Measurements from ENCODE around the gene ZNF385C. TPM values are rescaled to one million over a fixed set of nuclear protein-coding genes. Genes with fewer than 3 reads are reported as not detected.

ZNF385C gene
- total and polyA plus RNA-seq, 4 donors = 0.03 to 0.19 (median 0.06) TPM; not detected in 1

DNA sequence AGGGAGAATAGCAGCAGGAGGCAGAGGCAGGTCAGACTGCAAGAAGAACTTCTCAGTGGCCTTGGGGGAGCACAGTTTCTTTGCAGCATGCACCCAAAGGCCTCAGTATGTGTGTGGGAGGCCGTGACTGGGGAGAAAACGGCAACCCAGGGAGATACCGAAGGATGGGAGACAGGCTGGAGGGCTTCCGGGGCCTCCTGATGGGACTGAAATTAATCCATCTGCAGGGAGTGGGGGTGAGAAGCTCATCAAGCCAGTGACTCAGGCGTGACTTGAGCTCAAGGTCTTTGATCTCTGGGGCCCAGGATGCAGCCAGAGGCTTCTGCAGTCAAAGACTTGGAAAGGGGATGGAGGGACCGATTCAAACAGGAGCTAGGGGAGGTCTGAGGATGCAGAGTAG lies 42.8 kb downstream of the ZNF385C start:
- WGBS = 57% methylated on average over 6 of the region's 6 CpGs
- Histone ChIP-seq H3K27me3 (ENCODE audit: control insufficient read depth in 4 of 4, insufficient read depth in 4 of 4, low read length in 3 of 4) (no peaks in the 10 kb centered on the region), H3K9me3 (ENCODE audit: control insufficient read depth in 4 of 4, low read length in 3 of 4) (no peaks in the 10 kb centered on the region), H3K9ac (ENCODE audit: low read depth in 1 of 2, low read length in 2 of 2) (no peak overlapping the region), H3K4me1 (ENCODE audit: control insufficient read depth in 4 of 4, insufficient read depth in 4 of 4, low read length in 3 of 4) (peaks cover 0 to 4% (median 0%) of the 10 kb centered on the region in 4 donors), H3K36me3 (ENCODE audit: control insufficient read depth in 4 of 4, insufficient read depth in 3 of 4, low read depth in 1 of 4, low read length in 3 of 4) (no peaks in the 10 kb centered on the region), H3K4me3 (ENCODE audit: low read depth in 1 of 3, low read length in 3 of 3) (no peak overlapping the region), H3K27ac (ENCODE audit: low read depth in 1 of 2, low read length in 2 of 2) (no peak overlapping the region)
- no peak for DNase-seq (ENCODE audit: low spot score)
- TF ChIP-seq RXRA (IDR thresholded peaks at IDR 0.05) = no peak
- TF ChIP-seq GABPA (IDR thresholded peaks at IDR 0.05 in 1 of 2, conservative IDR thresholded peaks at IDR 0.05 in 1 of 2) = no peak
- TF ChIP-seq, protein P1, sequence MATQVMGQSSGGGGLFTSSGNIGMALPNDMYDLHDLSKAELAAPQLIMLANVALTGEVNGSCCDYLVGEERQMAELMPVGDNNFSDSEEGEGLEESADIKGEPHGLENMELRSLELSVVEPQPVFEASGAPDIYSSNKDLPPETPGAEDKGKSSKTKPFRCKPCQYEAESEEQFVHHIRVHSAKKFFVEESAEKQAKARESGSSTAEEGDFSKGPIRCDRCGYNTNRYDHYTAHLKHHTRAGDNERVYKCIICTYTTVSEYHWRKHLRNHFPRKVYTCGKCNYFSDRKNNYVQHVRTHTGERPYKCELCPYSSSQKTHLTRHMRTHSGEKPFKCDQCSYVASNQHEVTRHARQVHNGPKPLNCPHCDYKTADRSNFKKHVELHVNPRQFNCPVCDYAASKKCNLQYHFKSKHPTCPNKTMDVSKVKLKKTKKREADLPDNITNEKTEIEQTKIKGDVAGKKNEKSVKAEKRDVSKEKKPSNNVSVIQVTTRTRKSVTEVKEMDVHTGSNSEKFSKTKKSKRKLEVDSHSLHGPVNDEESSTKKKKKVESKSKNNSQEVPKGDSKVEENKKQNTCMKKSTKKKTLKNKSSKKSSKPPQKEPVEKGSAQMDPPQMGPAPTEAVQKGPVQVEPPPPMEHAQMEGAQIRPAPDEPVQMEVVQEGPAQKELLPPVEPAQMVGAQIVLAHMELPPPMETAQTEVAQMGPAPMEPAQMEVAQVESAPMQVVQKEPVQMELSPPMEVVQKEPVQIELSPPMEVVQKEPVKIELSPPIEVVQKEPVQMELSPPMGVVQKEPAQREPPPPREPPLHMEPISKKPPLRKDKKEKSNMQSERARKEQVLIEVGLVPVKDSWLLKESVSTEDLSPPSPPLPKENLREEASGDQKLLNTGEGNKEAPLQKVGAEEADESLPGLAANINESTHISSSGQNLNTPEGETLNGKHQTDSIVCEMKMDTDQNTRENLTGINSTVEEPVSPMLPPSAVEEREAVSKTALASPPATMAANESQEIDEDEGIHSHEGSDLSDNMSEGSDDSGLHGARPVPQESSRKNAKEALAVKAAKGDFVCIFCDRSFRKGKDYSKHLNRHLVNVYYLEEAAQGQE (IDR thresholded peaks at IDR 0.05) = no peak
- TF ChIP-seq TAF1 (conservative IDR thresholded peaks at IDR 0.05) = no peak
- TF ChIP-seq, protein P2, sequence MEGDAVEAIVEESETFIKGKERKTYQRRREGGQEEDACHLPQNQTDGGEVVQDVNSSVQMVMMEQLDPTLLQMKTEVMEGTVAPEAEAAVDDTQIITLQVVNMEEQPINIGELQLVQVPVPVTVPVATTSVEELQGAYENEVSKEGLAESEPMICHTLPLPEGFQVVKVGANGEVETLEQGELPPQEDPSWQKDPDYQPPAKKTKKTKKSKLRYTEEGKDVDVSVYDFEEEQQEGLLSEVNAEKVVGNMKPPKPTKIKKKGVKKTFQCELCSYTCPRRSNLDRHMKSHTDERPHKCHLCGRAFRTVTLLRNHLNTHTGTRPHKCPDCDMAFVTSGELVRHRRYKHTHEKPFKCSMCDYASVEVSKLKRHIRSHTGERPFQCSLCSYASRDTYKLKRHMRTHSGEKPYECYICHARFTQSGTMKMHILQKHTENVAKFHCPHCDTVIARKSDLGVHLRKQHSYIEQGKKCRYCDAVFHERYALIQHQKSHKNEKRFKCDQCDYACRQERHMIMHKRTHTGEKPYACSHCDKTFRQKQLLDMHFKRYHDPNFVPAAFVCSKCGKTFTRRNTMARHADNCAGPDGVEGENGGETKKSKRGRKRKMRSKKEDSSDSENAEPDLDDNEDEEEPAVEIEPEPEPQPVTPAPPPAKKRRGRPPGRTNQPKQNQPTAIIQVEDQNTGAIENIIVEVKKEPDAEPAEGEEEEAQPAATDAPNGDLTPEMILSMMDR (IDR thresholded peaks at IDR 0.05; ENCODE audit: low read depth, low read length, missing input control) = no peak
- no peak for TF ChIP-seq RAD21 (IDR thresholded peaks at IDR 0.05)
- TF ChIP-seq, protein P3, sequence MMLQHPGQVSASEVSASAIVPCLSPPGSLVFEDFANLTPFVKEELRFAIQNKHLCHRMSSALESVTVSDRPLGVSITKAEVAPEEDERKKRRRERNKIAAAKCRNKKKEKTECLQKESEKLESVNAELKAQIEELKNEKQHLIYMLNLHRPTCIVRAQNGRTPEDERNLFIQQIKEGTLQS (IDR thresholded peaks at IDR 0.05) = no peak
- no peak for TF ChIP-seq FOXA2 (IDR thresholded peaks at IDR 0.05)
- no peak for TF ChIP-seq HNF4G (IDR thresholded peaks at IDR 0.05)
- TF ChIP-seq, protein P4, sequence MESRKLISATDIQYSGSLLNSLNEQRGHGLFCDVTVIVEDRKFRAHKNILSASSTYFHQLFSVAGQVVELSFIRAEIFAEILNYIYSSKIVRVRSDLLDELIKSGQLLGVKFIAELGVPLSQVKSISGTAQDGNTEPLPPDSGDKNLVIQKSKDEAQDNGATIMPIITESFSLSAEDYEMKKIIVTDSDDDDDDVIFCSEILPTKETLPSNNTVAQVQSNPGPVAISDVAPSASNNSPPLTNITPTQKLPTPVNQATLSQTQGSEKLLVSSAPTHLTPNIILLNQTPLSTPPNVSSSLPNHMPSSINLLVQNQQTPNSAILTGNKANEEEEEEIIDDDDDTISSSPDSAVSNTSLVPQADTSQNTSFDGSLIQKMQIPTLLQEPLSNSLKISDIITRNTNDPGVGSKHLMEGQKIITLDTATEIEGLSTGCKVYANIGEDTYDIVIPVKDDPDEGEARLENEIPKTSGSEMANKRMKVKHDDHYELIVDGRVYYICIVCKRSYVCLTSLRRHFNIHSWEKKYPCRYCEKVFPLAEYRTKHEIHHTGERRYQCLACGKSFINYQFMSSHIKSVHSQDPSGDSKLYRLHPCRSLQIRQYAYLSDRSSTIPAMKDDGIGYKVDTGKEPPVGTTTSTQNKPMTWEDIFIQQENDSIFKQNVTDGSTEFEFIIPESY (IDR thresholded peaks at IDR 0.05) = no peak
- no peak for TF ChIP-seq EGR1 (IDR thresholded peaks at IDR 0.05; ENCODE audit: low read depth in 2 of 2)
- TF ChIP-seq, protein P5, sequence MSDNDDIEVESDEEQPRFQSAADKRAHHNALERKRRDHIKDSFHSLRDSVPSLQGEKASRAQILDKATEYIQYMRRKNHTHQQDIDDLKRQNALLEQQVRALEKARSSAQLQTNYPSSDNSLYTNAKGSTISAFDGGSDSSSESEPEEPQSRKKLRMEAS (IDR thresholded peaks at IDR 0.05) = no peak
- TF ChIP-seq YY1 (IDR thresholded peaks at IDR 0.05) = no peak
- no peak for TF ChIP-seq JUND (IDR thresholded peaks at IDR 0.05)
- no peak for TF ChIP-seq NR2F2 (IDR thresholded peaks at IDR 0.05)
- no peak for TF ChIP-seq SP1 (IDR thresholded peaks at IDR 0.05)

DNA sequence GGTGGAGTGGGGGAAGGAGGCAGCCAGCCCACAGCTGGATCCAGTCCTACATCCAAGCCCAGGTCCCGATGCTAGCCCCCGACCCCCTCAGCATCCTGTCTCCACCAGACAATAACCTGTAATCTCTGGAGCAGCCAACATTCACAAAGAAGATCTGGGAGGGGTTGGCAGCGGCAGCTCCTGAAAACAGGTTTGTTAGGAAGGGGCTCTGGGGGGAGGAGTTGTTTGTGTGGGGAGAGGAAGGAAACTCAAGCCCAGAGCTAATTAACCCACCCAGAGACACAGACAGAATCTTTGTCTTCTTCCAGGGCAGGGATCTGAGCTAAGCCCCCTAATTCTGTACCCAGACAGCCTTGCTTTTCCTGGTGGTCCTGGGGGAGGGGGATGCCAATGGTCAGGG lies 43.2 kb downstream of the ZNF385C start:
- Histone ChIP-seq H3K9ac (ENCODE audit: low read depth in 1 of 2, low read length in 2 of 2) (no peak overlapping the region), H3K36me3 (ENCODE audit: control insufficient read depth in 4 of 4, insufficient read depth in 3 of 4, low read depth in 1 of 4, low read length in 3 of 4) (no peaks in the 10 kb centered on the region), H3K4me1 (ENCODE audit: control insufficient read depth in 4 of 4, insufficient read depth in 4 of 4, low read length in 3 of 4) (peaks cover 0 to 4% (median under 1%) of the 10 kb centered on the region in 4 donors), H3K4me3 (ENCODE audit: low read depth in 1 of 3, low read length in 3 of 3) (no peak overlapping the region), H3K27me3 (ENCODE audit: control insufficient read depth in 4 of 4, insufficient read depth in 4 of 4, low read length in 3 of 4) (no peaks in the 10 kb centered on the region), H3K27ac (ENCODE audit: low read depth in 1 of 2, low read length in 2 of 2) (no peak overlapping the region), H3K9me3 (ENCODE audit: control insufficient read depth in 4 of 4, low read length in 3 of 4) (no peaks in the 10 kb centered on the region)
- WGBS = 37% methylated on average over 3 of the region's 3 CpGs
- no peak for DNase-seq (ENCODE audit: low spot score)
- TF ChIP-seq RAD21 (IDR thresholded peaks at IDR 0.05) = no peak
- TF ChIP-seq FOXA1 (IDR thresholded peaks at IDR 0.05) = no peak
- TF ChIP-seq, protein P1 (IDR thresholded peaks at IDR 0.05) = no peak
- TF ChIP-seq JUND (IDR thresholded peaks at IDR 0.05) = no peak
- no peak for TF ChIP-seq FOXA2 (IDR thresholded peaks at IDR 0.05)
- TF ChIP-seq, protein P3 (IDR thresholded peaks at IDR 0.05) = no peak
- TF ChIP-seq, protein P4 (IDR thresholded peaks at IDR 0.05) = no peak
- TF ChIP-seq YY1 (IDR thresholded peaks at IDR 0.05) = no peak
- no peak for TF ChIP-seq EGR1 (IDR thresholded peaks at IDR 0.05; ENCODE audit: low read depth in 2 of 2)
- no peak for TF ChIP-seq TAF1 (conservative IDR thresholded peaks at IDR 0.05)
- TF ChIP-seq HNF4G (IDR thresholded peaks at IDR 0.05) = no peak
- no peak for TF ChIP-seq SP1 (IDR thresholded peaks at IDR 0.05)
- TF ChIP-seq HNF4A (conservative IDR thresholded peaks at IDR 0.05) = no peak
